GM12878 (cell line): ENCODE data around the gene PRMT2. TPM values are rescaled to one million over a fixed set of nuclear protein-coding genes. Genes with fewer than 3 reads are reported as not detected.

Experiments used
- ATAC-seq: fragments of 200-7000 bp; cut with Tn5 transposase; 3 replicates; pipeline ENCODE4 v1.9.1; 2020; ENCODE audit warnings: mild to moderate bottlenecking, moderate library complexity
- BruUV-seq: library from RNA; stranded (reverse); fragments of 400-500 nt; replicated peaks from 2 replicates; lab custom pipeline; 2021; lab: Mats Ljungman, UMichigan
- CTCF ChIA-PET: fragments of 300-600 bp; sonication (Branson Sonifier 250); formaldehyde crosslinking; extraction: SDS; loops from one replicate; lab custom pipeline; 2021; ENCODE audit warnings: inconsistent platforms; lab: Yijun Ruan, JAX
- POLR2A ChIA-PET: fragments of 350-600 bp; formaldehyde crosslinking; extraction: SDS; loops from one replicate; lab custom pipeline; 2021; ENCODE audit warnings: inconsistent platforms; lab: Charles Lee
- RAD21 ChIA-PET: fragments of 300-600 bp; sonication (Branson Sonifier 250); formaldehyde crosslinking; loops from one replicate; lab custom pipeline; 2023; ENCODE audit warnings: antibody characterized with exemption; ENCODE audit not compliant: unreplicated experiment; lab: Charles Lee
- SMC1A ChIA-PET: fragments of 300-600 bp; sonication (Branson Sonifier 250); formaldehyde crosslinking; loops from one replicate; lab custom pipeline; 2023; ENCODE audit not compliant: unreplicated experiment, uncharacterized antibody; lab: Charles Lee
- DNase-seq: peaks from one replicate; pipeline ENCODE4 v3.0.0-alpha.2; 2011; ENCODE audit warnings: low read depth, low spot score
- FAIRE-seq: peaks from 3 replicates; lab custom pipeline; 2011; peaks lifted over from hg19 to GRCh38; lab: Jason Lieb, UNC
- H2AFZ ChIP-seq: 2 replicates; pipeline ENCODE4 v1.6.0; 2011; ENCODE audit warnings: low read depth, low read length, control low read depth; ENCODE audit not compliant: control insufficient read depth
- H3K27ac ChIP-seq: 2 replicates; pipeline ENCODE4 v1.5.1; 2011; ENCODE audit warnings: control low read depth; ENCODE audit not compliant: control insufficient read depth, insufficient read depth
- H3K27me3 ChIP-seq, 2 experiments: replicated peaks in 1 of 2; 2 replicates each; pipeline versions ENCODE4 v1.6.0 to v1.6.1; 2011; ENCODE audit warnings: low read length in 1 of 2; ENCODE audit not compliant: control insufficient read depth in 2 of 2, insufficient read depth in 2 of 2
- H3K36me3 ChIP-seq, 2 experiments: 2 replicates each; pipeline ENCODE4 v1.5.1; 2011; ENCODE audit warnings: low read length in 1 of 2; ENCODE audit not compliant: control insufficient read depth in 2 of 2, insufficient read depth in 2 of 2
- H3K4me1 ChIP-seq: 2 replicates; pipeline ENCODE4 v1.6.1; 2011; ENCODE audit warnings: mild to moderate bottlenecking, low read length, moderate library complexity, mixed read lengths; ENCODE audit not compliant: control insufficient read depth, insufficient read depth
- H3K4me2 ChIP-seq: 2 replicates; pipeline ENCODE4 v1.6.0; 2011; ENCODE audit warnings: control low read depth; ENCODE audit not compliant: control insufficient read depth, insufficient read depth
- H3K4me3 ChIP-seq: fragments of 200-600 bp; sonication (generic); 2 replicates; pipeline ENCODE4 v1.5.1; 2016
- H3K79me2 ChIP-seq: 2 replicates; pipeline ENCODE4 v1.6.0; 2011; ENCODE audit warnings: low read length; ENCODE audit not compliant: control insufficient read depth, insufficient read depth
- H3K9ac ChIP-seq: 2 replicates; pipeline ENCODE4 v1.8.0; 2011; ENCODE audit warnings: low read length, control low read depth, mixed read lengths; ENCODE audit not compliant: control insufficient read depth, insufficient read depth
- H3K9me3 ChIP-seq: replicated peaks from 3 replicates; pipeline ENCODE4 v1.5.1; 2011; ENCODE audit warnings: mild to moderate bottlenecking, low read length; ENCODE audit not compliant: control insufficient read depth, insufficient read depth
- H4K20me1 ChIP-seq: 2 replicates; pipeline ENCODE4 v1.6.0; 2011; ENCODE audit not compliant: control insufficient read depth, insufficient read depth
- CBX5 ChIP-seq: sonication (generic); IDR thresholded peaks from 2 replicates; pipeline ENCODE4 v1.6.1; 2016; ENCODE audit warnings: low read depth, moderate library complexity, mild to moderate bottlenecking, inconsistent platforms
- CEBPZ ChIP-seq: fragments of 150-350 bp; IDR thresholded peaks from 2 replicates; pipeline ENCODE4 v1.6.1; 2016; ENCODE audit warnings: low read depth, low read length
- E4F1 ChIP-seq: fragments of 450-650 bp; IDR thresholded peaks from 2 replicates; pipeline ENCODE4 v1.6.1; 2018; ENCODE audit warnings: borderline replicate concordance, mild to moderate bottlenecking; ENCODE audit not compliant: partially characterized antibody
- EED ChIP-seq: sonication (generic); IDR thresholded peaks from 2 replicates; pipeline ENCODE4 v1.6.1; 2016; ENCODE audit warnings: antibody characterized with exemption, low read depth
- HDAC6 ChIP-seq: fragments of 200-600 bp; sonication (generic); IDR thresholded peaks from one replicate; pipeline ENCODE4 v1.8.0; 2017; ENCODE audit warnings: antibody characterized with exemption; ENCODE audit not compliant: unreplicated experiment
- IRF4 ChIP-seq: IDR thresholded peaks from 2 replicates; pipeline ENCODE4 v1.6.1; 2011; ENCODE audit warnings: low read depth, low read length
- IRF5 ChIP-seq: fragments of 450-650 bp; IDR thresholded peaks from 2 replicates; pipeline ENCODE4 v1.6.1; 2017; ENCODE audit warnings: borderline replicate concordance
- KLF5 ChIP-seq: fragments of 450-650 bp; IDR thresholded peaks from 2 replicates; pipeline ENCODE4 v1.6.1; 2014; ENCODE audit warnings: mild to moderate bottlenecking; ENCODE audit not compliant: partially characterized antibody
- NR2C2 ChIP-seq: IDR thresholded peaks from 2 replicates; pipeline ENCODE4 v1.6.1; 2011; ENCODE audit warnings: borderline replicate concordance, low read depth; ENCODE audit not compliant: control insufficient read depth, insufficient read length
- RBBP5 ChIP-seq: fragments of 200-600 bp; sonication (generic); conservative IDR thresholded peaks from 2 replicates; pipeline ENCODE4 v1.6.1; 2016
- RFX5 ChIP-seq: IDR thresholded peaks from 2 replicates; pipeline ENCODE4 v1.6.1; 2011; ENCODE audit warnings: low read depth, low read length, improper control_type of control experiment
- TBL1XR1 ChIP-seq: IDR thresholded peaks from 2 replicates; pipeline ENCODE4 v1.6.1; 2012; ENCODE audit warnings: low read depth, low read length, improper control_type of control experiment
- ZNF592 ChIP-seq: fragments of 450-650 bp; IDR thresholded peaks from 2 replicates; pipeline ENCODE4 v1.6.1; 2017; ENCODE audit warnings: mild to moderate bottlenecking, moderate library complexity
- WGBS: methylation state at CpG from one replicate; pipeline ENCODE4 v1.1.6; 2016; ENCODE audit warnings: low lambda C conversion rate; ENCODE audit not compliant: insufficient replicate concordance, insufficient coverage; ENCODE audit errors: missing lambda C conversion rate; 5-methylcytosine and 5-hydroxymethylcytosine counted together
- in situ Hi-C: fragments of 300-500 bp; cut with MboI; formaldehyde crosslinking; loops from 9 replicates; pipeline ENCODE4 v1.14.3; 2018; ENCODE audit warnings: mixed read lengths
- intact Hi-C: fragments of 100-400 bp; cut with micrococcal nuclease; formaldehyde crosslinking; loops from one replicate; pipeline ENCODE4 v1.14.2; 2022; ENCODE audit not compliant: unreplicated experiment
- polyA plus RNA-seq, 11 experiments: library from polyadenylated mRNA; depleted of rRNA in 4 of 11; unstranded in 6 of 11; stranded (reverse) in 5 of 11; fragments of >200 nt; fragmentation: Nextera tagmentation in 4 of 11; fragmentation: Illumina TruSeq in 1 of 11; extraction: Ambion mirVana in 4 of 11; extraction: Trizol in 1 of 11; gene quantifications; 1 replicate in 1 of 11; 2 replicates in 10 of 11; pipeline versions ENCODE4 v1.2.1 to v1.2.3, GENCODE V29; 2011 to 2016; ENCODE audit warnings: inconsistent platforms in 2 of 11, missing spikeins in 2 of 11, low read depth in 1 of 11
- total RNA-seq, 4 experiments: library from RNA; depleted of rRNA in 3 of 4; stranded (reverse); fragments of >200 nt in 3 of 4; fragmentation: Illumina TruSeq in 1 of 4; extraction: Trizol in 1 of 4; gene quantifications; 2 replicates each; pipeline versions ENCODE4 v1.2.1 to v1.2.3, GENCODE V29; 2013 to 2021

PRMT2 gene
- total and polyA plus RNA-seq, 10 of the 15 experiments (the other 5 are each of a cell fraction or from before 2014, with no cell fraction given): 16.1 to 48.6 (median 36.2) TPM

- H3K9ac ChIP-seq: no peak overlapping the region
- ATAC-seq: no peak
- H3K79me2 ChIP-seq: no peaks in the 10 kb centered on the region
- intact Hi-C loops: no loop called here
- TF ChIP-seq HDAC6 (no peak), KLF5 (no peak), IRF5 (no peak), EED (no peak), CBX5 (no peak), NR2C2 (no peak), E4F1 (no peak), ZNF592 (no peak), CEBPZ (no peak), RFX5 (no peak), TBL1XR1 (no peak), IRF4 (no peak), RBBP5 (no peak)
- ChIA-PET RAD21 (no interaction called here), CTCF (no interaction called here), POLR2A (no interaction called here), SMC1A (no interaction called here)
- in situ Hi-C loops: no loop called here
- no peak overlapping the region for H3K4me2 ChIP-seq
- 93% methylated on average over 7 of the region's 7 CpGs for WGBS
- BruUV-seq: no TSS peak
- no peak for DNase-seq
- peaks cover 3% of the 10 kb centered on the region; the same call in 1 of the 3 replicates for H3K9me3 ChIP-seq
- H3K27me3 ChIP-seq: no peaks in the 10 kb centered on the region
- no peaks in the 10 kb centered on the region for H3K36me3 ChIP-seq
- H2AFZ ChIP-seq: no peak overlapping the region
- FAIRE-seq: no peak
- no peak overlapping the region for H3K4me3 ChIP-seq
- no peak overlapping the region for H3K27ac ChIP-seq
- peaks cover 7% of the 10 kb centered on the region for H3K4me1 ChIP-seq
- no peaks in the 10 kb centered on the region for H4K20me1 ChIP-seq
Measured at GRCh38 chr21:46626536-46626935, 8.9 kb upstream of the PRMT2 start.
